HT-29 (cell line): Measurements from ENCODE around the gene CPE. TPM values are rescaled to one million over a fixed set of nuclear protein-coding genes. Genes with fewer than 3 reads are reported as not detected.
"Not testable (repeated sequence)": the region's sequence is repeated elsewhere in the genome, so short reads cannot be mapped to it uniquely, and the experiment has no call there.

ENCODE experiments used
- DNase-seq: peaks from one replicate; pipeline ENCODE4 v3.0.0-alpha.2; 2015; ENCODE audit warnings: low spot score
- total RNA-seq: library from RNA; depleted of rRNA; stranded (reverse); fragments of >200 nt; shearing (Covaris generic); gene quantifications from 2 replicates; pipeline ENCODE4 v1.2.3, GENCODE V29; 2014

CPE gene
- total RNA-seq, 1 experiment from 2014 or later: not detected

GRCh38 chr4:165403637-165404036 lies 24.8 kb downstream of the CPE start:
- DNase-seq: no peak

- no peak for DNase-seq
These were observed 25.3 kb downstream of the CPE start for GRCh38 chr4:165404080-165404479.

- DNase-seq: no peak
These were observed 25.9 kb downstream of the CPE start for GRCh38 chr4:165404696-165405095.

GRCh38 chr4:165410214-165410613 lies 31.4 kb downstream of the CPE start:
- no peak for DNase-seq

GRCh38 chr4:165415910-165416309 lies 37.1 kb downstream of the CPE start:
- DNase-seq: no peak

- DNase-seq: no peak
These were observed 39.3 kb downstream of the CPE start for GRCh38 chr4:165418073-165418472.

GRCh38 chr4:165425629-165426028 lies 46.8 kb downstream of the CPE start:
- DNase-seq: no peak

- DNase-seq: no peak
These were observed 47.5 kb downstream of the CPE start for GRCh38 chr4:165426331-165426730.

GRCh38 chr4:165426823-165427222 lies 48.0 kb downstream of the CPE start:
- no peak for DNase-seq

GRCh38 chr4:165428957-165429356 lies 50.1 kb downstream of the CPE start:
- DNase-seq: no peak

- DNase-seq: no peak
These were observed 54.7 kb downstream of the CPE start for GRCh38 chr4:165433529-165433928.

GRCh38 chr4:165437691-165438090 lies 58.9 kb downstream of the CPE start:
- DNase-seq: no peak

- DNase-seq: no peak
These were observed 60.5 kb downstream of the CPE start for GRCh38 chr4:165439344-165439743.

- no peak for DNase-seq
These were observed 61.2 kb downstream of the CPE start for GRCh38 chr4:165439981-165440380.

- DNase-seq: no peak
These were observed 61.8 kb downstream of the CPE start for GRCh38 chr4:165440415-165441158.

GRCh38 chr4:165443276-165443675 lies 64.5 kb downstream of the CPE start:
- DNase-seq: no peak

GRCh38 chr4:165448700-165449099 lies 69.9 kb downstream of the CPE start:
- DNase-seq: no peak

GRCh38 chr4:165449333-165449732 lies 70.5 kb downstream of the CPE start:
- DNase-seq: no peak

- no peak for DNase-seq
These were observed 72.1 kb downstream of the CPE start for GRCh38 chr4:165450871-165451270.

GRCh38 chr4:165453140-165453539 lies 74.3 kb downstream of the CPE start:
- not testable (repeated sequence) for DNase-seq

GRCh38 chr4:165454426-165454825 lies 75.6 kb downstream of the CPE start:
- no peak for DNase-seq

GRCh38 chr4:165457793-165458192 lies 79.0 kb downstream of the CPE start:
- no peak for DNase-seq

GRCh38 chr4:165458471-165458870 lies 79.7 kb downstream of the CPE start:
- DNase-seq: no peak
